ENCODE results near the gene PTPRO. TPM values are rescaled to one million over a fixed set of nuclear protein-coding genes. Genes with fewer than 3 reads are reported as not detected.

Gene PTPRO
- total RNA-seq, 2 donors from 2014 or later, result 26.1 to 28.3 TPM

GRCh38 chr12:15368812-15369211 lies 46.5 kb downstream of the PTPRO start:
- intact Hi-C loops (cut with DNase I), result no loop called here
- Histone ChIP-seq H3K4me1 (no peaks in the 10 kb centered on the region), H3K27me3 (no peaks in the 10 kb centered on the region), H3K27ac (no peak overlapping the region), H3K9ac (ENCODE audit: low read depth in 2 of 2, low read length in 2 of 2) (no peak overlapping the region), H3K36me3 (no peaks in the 10 kb centered on the region), H3K4me3 (no peak overlapping the region), H3K9me3 (no peaks in the 10 kb centered on the region)
- no peak for TF ChIP-seq CTCF (IDR thresholded peaks at IDR 0.05)
- no peak for DNase-seq

DNA sequence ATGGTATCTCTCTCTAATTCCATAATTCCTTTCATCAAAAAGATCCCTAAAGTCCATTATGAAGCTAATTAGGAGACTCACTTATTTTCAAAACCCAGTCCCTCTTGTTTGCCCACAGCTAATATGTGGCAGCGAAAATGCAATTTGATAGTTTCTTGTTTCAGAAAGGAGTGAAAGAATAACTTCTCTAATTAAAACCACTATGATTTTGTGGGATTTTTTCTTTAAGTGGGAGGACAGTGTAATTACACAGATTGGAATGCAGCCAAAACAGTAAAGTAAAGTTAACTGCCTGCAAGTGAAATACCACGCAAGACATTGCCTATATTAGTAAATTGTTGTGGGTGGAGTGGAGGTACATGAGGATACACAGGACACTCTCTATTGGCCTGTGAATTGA lies 50.0 kb downstream of the PTPRO start:
- Histone ChIP-seq H3K27ac (no peak overlapping the region), H3K4me3 (no peak overlapping the region), H3K27me3 (no peaks in the 10 kb centered on the region), H3K36me3 (no peaks in the 10 kb centered on the region), H3K4me1 (no peaks in the 10 kb centered on the region), H3K9me3 (no peaks in the 10 kb centered on the region), H3K9ac (ENCODE audit: low read depth in 2 of 2, low read length in 2 of 2) (no peak overlapping the region)
- no peak for DNase-seq
- intact Hi-C loops (cut with DNase I), result no loop called here
- no peak for TF ChIP-seq CTCF (IDR thresholded peaks at IDR 0.05)

DNA sequence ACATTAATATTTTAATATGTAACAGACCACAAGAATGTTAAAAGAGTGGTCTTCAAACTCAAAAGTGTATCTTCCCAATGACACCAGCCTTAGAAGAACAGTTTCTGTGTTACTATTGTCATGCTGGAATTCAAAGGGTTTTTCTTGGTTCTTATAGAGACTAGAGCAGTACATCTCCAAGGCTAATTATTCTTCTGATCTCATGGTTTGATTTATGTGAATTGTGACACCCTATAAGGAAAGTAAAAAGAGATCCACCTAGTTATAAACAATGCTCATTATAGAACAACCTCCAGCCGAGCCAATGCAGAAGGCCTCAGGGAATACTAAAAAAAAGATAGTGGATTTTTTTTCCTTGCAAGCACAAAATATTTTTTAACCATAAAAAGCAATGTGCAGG lies 65.5 kb downstream of the PTPRO start:
- Histone ChIP-seq H3K27me3 (no peaks in the 10 kb centered on the region), H3K9ac (ENCODE audit: low read depth in 2 of 2, low read length in 2 of 2) (no peak overlapping the region), H3K27ac (no peak overlapping the region), H3K36me3 (no peaks in the 10 kb centered on the region), H3K4me1 (no peaks in the 10 kb centered on the region), H3K4me3 (no peak overlapping the region), H3K9me3 (no peaks in the 10 kb centered on the region)
- intact Hi-C loops (cut with DNase I), result no loop called here
- no peak for TF ChIP-seq CTCF (IDR thresholded peaks at IDR 0.05)
- DNase-seq, result no peak

- intact Hi-C loops (cut with DNase I), result no loop called here
- H3K4me1 ChIP-seq, result no peaks in the 10 kb centered on the region
- H3K9ac ChIP-seq (ENCODE audit: low read depth in 2 of 2, low read length in 2 of 2), result no peak overlapping the region
- H3K4me3 ChIP-seq, result no peak overlapping the region
- no peaks in the 10 kb centered on the region for H3K36me3 ChIP-seq
- no peak for TF ChIP-seq CTCF (IDR thresholded peaks at IDR 0.05)
- no peak overlapping the region for H3K27ac ChIP-seq
- no peaks in the 10 kb centered on the region for H3K27me3 ChIP-seq
- H3K9me3 ChIP-seq, result no peaks in the 10 kb centered on the region
- no peak for DNase-seq
Measured at GRCh38 chr12:15389561-15389960, 67.3 kb downstream of the PTPRO start.

- TF ChIP-seq CTCF (IDR thresholded peaks at IDR 0.05), result no peak
- intact Hi-C loops (cut with DNase I), result no loop called here
- no peak overlapping the region for H3K4me3 ChIP-seq
- H3K36me3 ChIP-seq, result no peaks in the 10 kb centered on the region
- H3K9me3 ChIP-seq, result no peaks in the 10 kb centered on the region
- no peak overlapping the region for H3K27ac ChIP-seq
- DNase-seq, result no peak
- no peaks in the 10 kb centered on the region for H3K27me3 ChIP-seq
- no peak overlapping the region for H3K9ac ChIP-seq (ENCODE audit: low read depth in 2 of 2, low read length in 2 of 2)
- no peaks in the 10 kb centered on the region for H3K4me1 ChIP-seq
Measured at GRCh38 chr12:15393037-15393436, 70.7 kb downstream of the PTPRO start.

DNA sequence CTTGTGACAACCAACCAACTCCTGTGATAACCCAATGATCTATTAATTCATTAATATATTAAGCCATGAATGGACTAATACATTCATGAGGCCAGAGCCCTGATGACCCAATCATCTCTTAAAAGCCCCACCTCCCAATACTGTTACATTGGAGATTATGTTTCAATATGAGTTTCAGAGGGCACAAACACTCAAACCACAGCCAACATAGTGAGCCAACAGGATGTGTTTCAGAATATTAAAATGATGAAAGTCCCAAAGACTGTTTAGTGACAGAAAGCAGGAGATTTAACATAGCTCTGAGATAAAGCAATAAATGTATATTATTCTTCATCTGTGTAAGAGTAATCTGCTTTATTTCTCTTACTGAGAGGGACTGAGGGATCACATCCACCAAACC lies 71.7 kb downstream of the PTPRO start:
- Histone ChIP-seq H3K27ac (no peak overlapping the region), H3K9me3 (no peaks in the 10 kb centered on the region), H3K4me1 (no peaks in the 10 kb centered on the region), H3K36me3 (no peaks in the 10 kb centered on the region), H3K27me3 (no peaks in the 10 kb centered on the region), H3K4me3 (no peak overlapping the region), H3K9ac (ENCODE audit: low read depth in 2 of 2, low read length in 2 of 2) (no peak overlapping the region)
- intact Hi-C loops (cut with DNase I), result no loop called here
- TF ChIP-seq CTCF (IDR thresholded peaks at IDR 0.05), result no peak
- no peak for DNase-seq
